Globus pallidus (tissue), 1 donor: ENCODE measurements around the gene GRID1.
"Not testable (repeated sequence)": the region's sequence is repeated elsewhere in the genome, so short reads cannot be mapped to it uniquely, and the experiment has no call there.

Experiments
- DNase-seq: peaks from one replicate; pipeline ENCODE4 v3.0.0-alpha.2; 2015; ENCODE audit warnings: low spot score

Gene GRID1

DNA sequence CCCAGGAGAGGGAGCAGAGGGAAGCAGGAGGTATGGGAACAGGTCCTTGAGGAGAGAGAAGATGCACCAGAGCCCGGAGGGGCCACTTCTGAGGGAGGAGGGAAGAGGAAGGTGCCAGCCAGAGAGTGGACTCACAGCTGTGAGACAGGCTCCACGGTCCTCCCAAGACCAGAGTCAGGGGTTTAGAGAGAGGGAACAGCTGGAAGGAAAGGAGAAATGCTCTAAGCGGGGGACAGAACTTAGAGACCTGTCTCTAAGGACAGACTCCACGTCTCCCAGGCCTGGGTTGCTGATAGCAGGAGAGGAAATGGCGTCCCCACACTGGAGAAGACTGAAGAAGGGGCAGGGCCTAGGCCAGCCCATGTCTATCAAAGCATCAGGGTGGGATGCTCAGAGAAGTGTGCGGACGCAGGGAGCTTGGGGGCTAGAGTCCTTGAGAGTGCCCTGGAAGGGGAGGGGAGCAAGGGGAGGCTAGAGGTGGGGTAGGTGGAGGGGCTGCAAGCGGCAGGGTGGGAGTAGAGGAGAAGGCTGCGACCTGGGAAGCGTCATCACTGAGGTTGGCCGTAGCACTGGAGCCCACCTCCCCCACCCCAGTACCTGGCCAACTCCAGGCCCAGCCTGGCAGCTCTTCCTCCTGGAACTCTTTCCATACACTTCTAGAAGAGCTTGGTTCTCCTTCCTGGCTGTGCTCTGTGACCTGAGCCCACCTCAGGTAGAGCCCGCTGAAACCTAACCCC lies 25.6 kb upstream of the GRID1 start:
- DNase-seq: no peak

DNA sequence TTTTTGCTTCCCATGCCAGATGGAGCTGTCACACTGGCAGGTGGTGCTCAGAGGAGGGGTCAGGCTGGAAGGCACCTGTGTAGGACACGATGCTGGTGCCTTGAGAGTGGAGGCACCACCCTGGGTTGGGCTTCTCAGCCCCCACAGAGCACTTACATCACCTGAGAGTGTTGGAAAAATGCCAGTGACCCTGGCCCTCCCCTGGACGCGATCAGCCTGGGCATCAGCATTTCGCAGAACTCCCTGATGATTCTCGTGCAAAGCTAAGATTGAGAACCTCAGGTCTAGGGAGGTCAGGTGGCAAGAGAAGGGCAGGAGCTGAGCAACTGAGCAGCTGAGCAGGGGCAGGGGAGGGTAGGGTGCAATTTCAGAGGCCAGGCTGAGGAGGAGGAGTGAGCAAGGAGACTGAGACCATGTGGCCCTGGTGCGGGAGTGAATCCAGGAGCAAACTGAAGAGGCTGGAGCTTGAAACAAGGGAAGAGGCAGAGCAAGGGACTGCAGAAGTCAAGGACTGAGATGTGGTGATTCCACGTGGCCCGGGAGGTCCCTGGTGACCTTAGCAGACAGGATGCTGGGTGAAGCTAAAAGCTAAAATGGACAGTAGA lies 24.7 kb upstream of the GRID1 start:
- DNase-seq: no peak

DNA sequence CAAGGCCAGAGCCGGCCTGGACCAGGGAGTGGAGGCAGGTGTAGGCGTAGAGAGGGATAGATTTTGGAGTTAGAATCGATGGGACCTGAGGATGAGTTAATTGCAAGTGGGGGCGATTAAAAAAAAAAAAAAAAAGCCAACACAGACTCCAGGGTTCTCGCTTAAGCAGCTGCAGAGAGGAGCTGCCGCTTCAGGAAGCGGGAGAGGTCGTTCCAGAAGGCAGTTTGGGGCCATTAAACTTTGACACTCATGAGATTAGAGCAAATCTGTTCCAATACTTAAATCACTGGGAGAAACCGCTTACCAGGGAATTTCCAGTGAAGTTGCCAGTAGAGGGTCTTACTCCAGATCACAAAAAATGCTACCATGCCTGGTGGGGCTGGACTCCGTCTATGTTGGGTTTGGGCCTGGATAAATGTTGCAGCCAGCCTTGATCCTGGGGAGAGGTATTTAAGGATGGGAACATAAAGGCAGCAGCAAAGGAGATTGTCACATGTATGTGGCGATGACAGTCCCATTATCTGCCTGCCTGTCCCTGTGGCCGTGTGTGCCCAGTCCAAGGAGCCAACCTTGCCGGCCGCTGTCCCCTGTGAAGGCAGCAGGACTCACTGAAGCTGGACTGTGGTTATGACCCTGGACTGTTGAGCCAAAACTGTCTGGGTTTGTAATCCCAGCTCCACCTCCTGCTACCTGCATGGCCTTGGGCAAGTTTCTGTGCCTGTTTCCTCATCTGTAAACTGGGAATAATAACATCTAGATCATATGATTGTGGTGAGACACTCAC lies 23.9 kb upstream of the GRID1 start:
- no peak for DNase-seq

DNA sequence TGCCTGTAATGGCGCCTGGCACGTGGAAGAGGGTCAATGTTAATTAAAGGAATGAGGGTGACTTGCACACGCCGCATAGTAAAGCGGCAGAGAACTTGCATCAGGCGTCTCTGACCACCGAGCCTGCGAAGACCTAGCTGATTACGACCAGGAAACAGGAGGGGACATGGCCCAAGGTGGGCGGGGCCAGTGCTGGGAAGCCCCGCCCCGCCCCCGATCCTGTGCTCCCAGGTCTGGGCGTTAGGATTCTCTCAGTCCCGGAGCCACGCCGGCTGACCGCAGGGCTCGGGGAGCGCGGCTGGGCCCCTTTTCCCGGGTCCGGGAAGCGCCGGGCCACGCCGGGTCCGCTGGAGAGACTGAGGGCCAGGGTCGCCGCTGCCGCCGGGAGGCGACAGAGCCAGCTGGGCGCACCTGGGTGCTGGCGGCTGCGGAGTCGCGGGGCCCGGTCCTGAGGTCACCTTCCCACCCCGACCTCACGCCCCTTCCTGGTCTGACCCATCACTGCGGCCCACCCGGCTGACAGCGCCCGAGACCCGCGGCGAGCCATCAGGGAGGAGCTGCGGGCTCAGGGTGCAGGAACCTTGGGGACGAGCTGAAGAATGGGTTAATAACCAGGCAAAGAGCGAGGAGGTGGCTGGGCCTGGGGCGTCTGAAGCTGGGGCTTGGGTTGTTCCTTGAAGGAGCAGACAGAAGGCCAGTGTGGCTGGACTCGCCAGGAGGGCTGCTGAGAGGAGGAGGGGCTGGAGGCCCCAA lies 23.0 kb upstream of the GRID1 start:
- DNase-seq: no peak

DNA sequence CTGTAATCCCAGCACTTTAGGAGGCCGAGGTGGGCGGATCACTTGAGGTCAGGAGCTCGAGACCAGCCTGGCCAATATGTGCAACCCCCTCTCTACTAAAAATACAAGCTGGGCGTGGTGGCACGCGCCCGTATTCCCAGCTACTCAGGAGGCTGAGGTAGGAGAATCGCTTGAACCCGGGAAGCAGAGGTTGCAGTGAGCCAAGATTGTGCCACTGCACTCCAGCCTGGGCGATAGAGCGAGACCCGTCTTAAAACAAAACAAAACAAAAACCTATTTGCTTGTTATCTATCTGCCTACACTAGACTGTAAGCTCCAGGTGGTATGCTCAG lies 22.5 kb upstream of the GRID1 start:
- DNase-seq: not testable (repeated sequence)

DNA sequence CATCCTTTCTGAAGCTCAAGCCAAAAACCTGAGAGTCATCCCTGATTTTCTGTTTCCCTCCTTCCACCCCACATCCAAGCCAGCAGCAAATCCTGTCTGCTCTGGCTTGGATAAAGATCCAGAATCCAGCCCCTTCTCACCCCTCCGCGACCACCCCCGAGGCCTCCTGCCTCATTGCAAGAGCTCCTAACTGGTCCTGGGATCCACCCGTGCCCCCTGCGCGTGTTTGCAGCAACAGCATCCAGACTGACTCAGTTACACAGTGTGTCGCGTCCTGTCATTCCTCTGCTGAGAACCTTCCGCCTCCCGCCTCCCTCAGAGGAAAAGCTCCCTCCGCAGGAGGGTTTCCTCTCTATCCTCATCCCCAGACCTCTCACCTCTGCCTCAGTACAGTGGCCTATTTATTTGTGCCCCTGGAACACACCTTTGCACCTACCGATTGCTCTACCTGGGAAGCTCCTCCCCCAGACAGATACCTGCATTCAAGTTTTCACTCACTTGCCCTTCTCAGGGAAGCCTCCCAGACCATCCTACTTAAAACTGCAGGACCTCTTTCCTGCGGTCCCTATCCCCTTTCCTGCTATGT lies 21.6 kb upstream of the GRID1 start:
- no peak for DNase-seq

DNA sequence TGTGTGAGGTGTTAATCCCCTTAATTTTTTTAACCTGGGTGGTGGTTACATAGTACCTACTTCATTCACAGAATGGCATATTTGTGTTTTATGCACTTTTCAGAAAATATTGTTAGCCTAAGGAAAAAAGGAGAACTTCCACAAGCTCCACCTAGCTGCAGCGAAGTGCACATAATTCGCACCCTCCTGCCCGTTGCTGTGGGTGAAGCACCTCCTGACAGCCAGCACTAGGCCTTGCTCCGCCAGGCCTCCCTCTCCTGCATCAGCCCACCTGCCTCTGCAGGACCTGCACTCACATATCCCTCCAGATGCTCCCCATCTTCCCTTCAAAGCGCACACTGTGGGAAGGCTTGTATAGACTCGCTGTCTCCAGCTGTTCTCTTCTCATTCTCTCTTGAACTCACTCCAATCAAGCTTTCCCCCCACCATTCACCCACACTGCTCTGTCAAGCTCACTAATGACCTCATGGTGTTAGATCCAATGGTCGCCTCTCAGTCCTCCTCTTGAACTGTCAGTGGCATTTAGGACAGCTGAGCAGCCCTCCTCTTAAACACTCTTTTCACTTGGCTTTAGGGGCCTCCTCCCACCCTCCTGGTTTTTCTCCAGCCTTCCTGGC lies 20.7 kb upstream of the GRID1 start:
- no peak for DNase-seq

DNA sequence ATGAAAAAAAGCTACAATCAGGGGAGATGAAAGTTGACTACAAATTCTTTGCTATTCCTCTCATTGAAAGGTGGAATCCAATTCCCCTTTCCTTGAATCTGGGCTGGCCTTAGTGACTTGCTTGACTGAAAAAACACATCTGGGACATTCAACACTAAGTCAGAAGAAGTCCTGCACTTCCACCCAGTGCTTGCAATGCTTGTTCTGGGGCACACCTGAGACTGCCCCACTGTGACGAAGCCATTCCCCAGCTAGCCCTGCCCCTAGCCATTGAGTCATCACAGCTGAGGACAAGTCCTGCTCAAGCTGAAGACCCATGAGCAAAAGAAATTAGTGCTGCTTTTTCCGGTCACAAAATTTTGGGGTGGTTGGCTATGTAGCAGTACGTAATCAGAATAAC lies 19.2 kb upstream of the GRID1 start:
- DNase-seq: no peak

DNA sequence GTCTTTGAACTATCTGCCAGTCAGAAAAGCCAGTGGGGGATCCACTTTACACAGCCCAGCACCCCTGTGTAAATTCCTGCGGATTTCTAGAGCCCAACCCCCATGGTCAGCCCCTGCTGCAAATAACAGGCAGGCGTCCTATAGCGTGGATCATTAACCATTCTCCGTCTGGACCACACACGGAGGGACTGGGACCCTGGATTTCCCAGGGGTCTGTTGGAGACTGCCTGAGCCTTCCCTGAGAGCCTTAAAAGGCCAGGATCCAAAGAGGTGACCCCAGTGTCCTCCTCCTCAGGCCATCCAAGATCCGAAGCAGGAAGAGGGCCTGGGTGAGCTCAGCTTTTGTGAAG lies 11.2 kb upstream of the GRID1 start:
- no peak for DNase-seq

DNA sequence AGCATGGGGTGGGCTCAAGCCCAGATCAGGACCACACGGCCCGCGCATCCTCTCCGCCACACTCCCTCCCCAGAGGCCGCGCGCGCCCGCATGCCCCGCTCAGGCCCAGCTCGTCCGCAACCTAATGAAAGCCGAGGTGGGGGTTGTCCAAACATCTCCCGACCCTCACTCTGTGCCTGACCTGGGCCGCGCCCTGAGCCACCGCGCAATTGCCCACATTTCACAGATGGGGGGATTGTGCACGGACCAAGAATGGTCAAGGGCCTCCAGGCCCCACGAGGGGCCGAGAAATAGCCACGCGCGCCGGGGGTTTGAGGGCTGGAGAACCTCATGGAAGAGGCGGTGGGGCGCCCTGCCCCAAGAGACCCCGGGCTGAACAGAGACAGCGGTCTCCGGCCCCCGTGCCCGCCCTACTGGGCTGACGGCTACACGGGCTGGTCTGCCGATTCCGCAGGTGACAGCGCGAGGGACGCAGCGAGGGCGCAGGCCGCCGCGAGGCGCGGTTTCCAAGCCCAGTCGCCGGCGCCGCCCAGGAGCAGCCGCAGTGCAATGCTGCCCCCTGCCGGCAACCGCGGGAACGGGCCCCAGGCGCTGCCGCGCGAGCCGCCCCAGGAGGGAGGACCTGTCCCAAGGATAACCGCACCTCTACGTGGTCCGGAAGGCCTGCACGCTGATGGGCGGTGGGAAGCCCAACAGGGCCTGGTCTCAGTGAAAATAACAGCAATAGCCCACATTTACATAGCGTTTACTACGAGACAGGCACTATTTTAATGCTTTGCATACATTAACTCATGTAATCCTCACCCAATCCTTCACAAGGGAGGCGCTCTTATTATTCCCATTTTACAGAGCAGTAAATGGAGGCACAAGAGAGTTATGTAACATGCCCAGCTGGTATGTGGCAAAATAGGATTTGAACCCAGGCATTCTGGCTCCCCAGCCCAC lies 10.5 kb upstream of the GRID1 start:
- DNase-seq: no peak

DNA sequence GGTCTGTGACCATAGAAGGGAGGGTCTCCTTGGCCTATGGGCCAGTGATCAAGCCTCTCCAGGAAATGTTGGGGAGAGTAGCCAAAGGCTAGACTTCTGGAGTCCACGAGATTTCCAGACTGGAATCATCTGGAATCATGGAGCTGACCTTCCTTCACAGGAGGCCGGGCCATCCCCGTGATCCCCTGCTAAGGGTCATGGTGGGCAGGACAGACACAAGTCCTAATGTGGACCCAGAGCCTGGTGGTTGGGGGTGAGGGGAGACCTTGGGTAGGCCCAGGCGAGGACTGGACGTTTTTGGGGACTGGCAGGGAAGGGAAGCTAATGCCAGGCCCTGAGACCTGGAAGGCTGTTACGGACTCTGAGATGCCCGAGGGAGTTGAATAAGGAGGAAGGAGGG lies 9.8 kb upstream of the GRID1 start:
- DNase-seq: no peak

DNA sequence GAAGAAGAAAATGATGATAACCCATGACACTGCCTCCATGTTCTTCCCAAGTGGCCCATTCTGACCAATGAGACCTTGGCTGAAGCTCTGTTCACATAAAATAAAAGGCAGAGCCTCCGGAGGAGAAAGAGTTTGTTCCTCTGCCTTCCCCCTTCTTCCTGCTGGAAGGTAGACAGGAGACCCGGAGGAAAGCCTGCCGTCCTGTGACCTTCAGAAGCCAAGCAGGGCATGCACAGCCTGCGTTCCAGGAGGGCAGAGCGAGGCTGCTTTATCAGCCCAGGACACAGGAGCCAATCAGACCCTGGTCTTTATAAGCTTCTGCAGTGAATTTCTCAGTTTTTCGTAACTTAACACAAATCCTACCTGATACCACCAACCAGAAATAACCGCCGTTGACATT lies 8.6 kb upstream of the GRID1 start:
- DNase-seq: no peak

DNA sequence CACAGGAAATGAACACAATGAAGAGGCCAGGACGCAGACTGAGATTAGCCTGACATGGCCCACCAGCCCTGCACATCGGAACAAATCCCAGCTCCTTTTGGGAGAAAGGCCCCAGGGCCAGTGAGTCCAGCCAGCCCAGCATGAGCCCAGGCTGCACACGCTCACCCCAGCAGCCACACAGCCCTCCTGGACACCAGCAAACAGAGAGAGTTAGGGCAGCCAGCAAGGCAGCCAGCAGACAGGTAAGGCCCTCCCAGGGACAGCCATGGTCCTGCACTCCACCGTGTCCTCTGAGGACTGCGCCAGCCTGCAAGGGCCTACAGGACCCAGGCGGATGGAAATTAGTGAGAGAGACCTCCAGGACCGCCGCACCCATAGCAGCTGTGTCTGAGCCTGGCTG lies 8.1 kb upstream of the GRID1 start:
- DNase-seq: no peak

DNA sequence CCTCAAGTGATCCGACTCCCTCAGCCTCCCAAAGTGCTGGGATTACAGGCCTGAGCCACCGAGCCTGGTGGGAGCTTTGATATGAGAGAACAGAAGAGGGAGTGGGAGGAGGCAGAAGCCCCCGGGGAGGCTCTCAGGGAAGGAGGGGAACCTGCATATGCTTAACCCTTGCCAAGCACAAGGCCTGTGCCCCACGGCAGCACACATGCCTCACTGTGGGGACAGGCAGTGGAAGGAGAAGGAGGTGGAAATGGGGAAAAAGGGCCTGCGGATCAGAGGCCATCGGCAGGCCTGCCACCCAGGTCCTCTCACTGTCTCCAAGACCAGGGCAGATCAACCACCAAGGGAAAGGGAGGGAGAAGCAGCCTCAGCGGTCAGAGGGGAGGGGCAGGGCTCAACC lies 7.2 kb upstream of the GRID1 start:
- no peak for DNase-seq

DNA sequence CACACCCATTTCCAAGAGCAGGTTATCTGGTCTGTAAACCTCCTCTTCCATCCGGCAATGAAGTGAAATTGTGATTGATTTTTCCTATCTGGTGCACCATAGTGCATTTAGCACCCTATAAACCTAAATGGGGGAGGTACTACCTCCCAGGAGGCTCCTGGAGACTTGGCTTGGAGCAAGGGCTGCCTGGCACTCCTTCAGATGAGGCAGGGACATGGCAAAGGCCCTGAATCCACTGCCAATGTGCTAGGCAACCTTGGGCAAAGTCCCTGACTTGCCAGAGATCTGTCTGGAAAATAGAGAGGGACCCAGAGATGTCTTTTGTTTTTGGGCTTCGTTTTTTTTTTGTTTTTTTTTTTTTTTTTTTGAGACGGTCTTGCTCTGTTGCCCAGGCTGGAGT lies 6.7 kb upstream of the GRID1 start:
- no peak for DNase-seq

DNA sequence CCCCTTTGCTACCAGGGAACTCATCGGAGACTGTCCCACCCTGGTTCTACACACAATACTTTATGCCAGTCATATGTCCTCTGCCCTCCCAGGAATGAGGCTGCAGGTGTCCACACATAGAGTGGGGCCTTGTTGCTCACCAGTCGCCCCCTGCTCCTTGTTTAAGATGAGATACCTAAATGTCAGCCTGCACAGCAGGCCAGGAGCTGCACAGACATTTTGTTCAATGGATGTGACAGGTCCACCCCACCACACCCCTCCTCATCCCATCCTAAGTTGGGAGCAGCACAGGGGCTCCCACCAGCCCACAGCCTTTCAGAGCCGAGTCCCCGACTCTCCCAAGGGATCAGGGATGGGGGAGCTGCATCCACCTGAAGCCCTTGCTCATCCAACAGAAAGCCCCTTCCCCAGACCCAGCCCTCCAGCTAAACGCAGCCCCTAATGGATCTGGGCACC lies 6.2 kb upstream of the GRID1 start:
- no peak for DNase-seq

DNA sequence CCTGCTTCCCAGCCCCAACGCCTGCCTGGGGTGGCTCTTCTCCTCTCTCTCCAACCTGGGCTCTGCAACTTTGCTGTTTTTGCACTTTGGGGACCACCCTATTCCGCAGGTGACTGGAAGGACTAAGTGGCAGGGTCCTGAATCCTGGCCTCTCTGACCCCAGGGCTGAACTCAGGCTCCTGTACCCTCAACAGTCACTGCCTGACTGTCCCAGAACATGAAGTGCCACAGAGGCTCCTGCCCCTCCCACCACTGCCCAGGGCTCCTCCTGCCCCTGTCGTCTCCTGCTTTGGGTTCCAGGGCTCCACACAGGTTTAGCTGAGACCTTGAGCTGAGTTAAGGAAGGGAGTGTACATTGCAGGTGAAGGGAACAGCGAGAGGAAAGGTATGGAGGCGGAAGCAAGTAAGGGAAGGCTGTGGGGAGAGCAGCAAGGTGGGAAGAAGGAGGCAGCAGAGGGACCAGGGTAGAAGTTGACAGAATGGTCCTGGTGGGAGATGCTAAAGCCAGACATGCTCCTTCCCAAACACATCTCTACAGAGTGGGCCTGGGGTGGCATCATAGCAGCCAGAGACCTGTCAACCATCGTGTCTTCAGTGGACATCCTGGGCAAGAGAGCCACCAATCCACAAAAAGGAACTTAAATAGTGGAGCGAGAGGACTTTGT lies 5.7 kb upstream of the GRID1 start:
- no peak for DNase-seq

DNA sequence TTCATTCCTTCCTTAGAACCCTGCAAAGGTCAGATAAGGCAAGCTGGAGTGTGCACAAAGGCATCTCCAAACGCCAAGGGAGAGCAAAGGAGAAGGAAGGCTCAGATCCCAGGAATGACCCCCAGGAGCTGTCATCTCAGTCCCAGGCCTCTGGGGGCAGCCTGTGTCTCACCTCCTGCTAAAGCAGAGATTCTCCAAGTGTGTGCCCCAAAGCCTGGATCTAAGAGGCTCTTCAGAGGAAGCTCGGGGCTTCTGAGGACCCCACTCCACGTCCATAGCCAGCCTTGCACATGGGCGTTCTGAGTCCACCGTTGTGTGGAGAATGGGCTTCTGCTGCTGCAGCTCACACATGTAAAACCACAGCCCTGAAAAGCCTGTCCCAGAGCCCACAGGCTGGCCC lies 5.1 kb upstream of the GRID1 start:
- no peak for DNase-seq

DNA sequence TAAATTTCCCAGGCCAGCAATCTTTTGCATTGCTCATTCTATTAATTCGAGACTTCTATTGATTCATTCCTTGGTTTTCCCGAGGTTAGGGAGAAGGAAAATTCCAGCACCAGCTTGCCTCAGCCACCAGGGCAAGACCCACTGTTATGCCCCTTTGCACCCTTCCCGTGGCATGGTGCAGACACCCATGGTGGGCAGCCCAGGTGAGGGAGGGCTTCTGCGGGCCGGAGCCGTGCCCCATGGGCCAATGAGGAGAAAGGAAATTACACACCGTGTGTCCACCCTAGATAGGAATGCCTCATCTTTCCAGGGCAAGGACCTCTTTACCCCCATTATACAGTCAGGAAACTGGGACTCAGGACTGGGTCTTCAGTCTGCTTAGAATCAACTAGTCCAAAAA lies 4.5 kb upstream of the GRID1 start:
- DNase-seq: no peak

DNA sequence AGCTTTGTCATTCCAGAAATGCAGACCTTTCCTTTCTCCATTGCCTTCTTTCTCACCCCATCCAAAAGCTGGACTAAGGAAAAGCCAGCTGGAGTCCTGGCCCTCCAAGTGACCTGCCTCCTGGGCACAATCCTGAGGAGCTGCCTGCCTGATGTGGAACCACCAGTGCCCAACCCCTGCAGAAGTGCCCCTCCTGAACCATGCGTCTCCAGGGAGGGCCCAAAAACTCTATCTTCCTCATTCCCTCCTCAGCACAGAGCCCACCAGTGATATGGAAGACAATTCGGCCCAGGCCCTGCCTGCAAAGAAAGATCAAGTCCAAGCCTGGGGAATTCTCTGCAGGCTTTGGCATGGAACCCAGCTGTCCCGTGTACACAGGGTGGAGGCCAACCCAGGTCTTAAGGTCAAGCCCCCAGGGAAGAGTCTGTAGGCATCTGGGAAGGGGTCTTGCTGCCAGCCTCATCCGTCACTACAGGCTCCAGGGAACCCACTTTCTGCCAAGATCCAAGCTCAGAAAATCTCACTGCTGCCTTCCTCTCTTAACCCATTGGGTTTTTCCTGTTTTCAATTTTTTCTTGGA lies 3.5 kb upstream of the GRID1 start:
- no peak for DNase-seq
